ENCODE results near the gene SIRT2. TPM values are rescaled to one million over a fixed set of nuclear protein-coding genes. Genes with fewer than 3 reads are reported as not detected.

SIRT2 gene
- total RNA-seq, 2 experiments from 2014 or later = 25.5 to 32.1 TPM

GRCh38 chr19:38900743-38901190, 1.3 kb upstream of the SIRT2 start:
- ChIA-PET CTCF (ENCODE audit: unreplicated experiment) (interaction anchor here (1.6 kb wide), 1 partner anchor 29 kb away, joined by 5 read pairs; the partner anchor contains the start of genes MRPS12 and SARS2), POLR2A (interaction anchor here (0.6 to 1.3 kb wide), 5 partner anchors 57 to 259 kb away, joined by 3 to 6 read pairs (median 3); no protein-coding TSS in a partner anchor)
- Histone ChIP-seq H3K4me1 (ENCODE audit: insufficient read depth, low read length, poor library complexity, severe bottlenecking) (peaks cover 16% of the 10 kb centered on the region), H3K4me2 (ENCODE audit: low read length) (peak overlapping the region; percentile 86), H2AFZ (ENCODE audit: low read length) (peak overlapping the region; percentile 80), H3K27ac (ENCODE audit: low read depth, low read length, poor library complexity, severe bottlenecking) (peak overlapping the region; percentile 7), H4K20me1 (ENCODE audit: insufficient read depth, low read length) (no peaks in the 10 kb centered on the region), H3K9me3 (ENCODE audit: low read length) (peaks cover 4% of the 10 kb centered on the region; the same call in 1 of the 2 replicates), H3K9me2 (ENCODE audit: insufficient read depth, low read length) (no peaks in the 10 kb centered on the region), H3K79me2 (ENCODE audit: insufficient read depth, low read depth, low read length) (peaks cover 19% of the 10 kb centered on the region), H3K4me3 (ENCODE audit: low read depth, low read length, poor library complexity, severe bottlenecking) (peak overlapping the region; percentile 83), H3K36me3 (ENCODE audit: insufficient read depth, low read length) (peaks cover 9% of the 10 kb centered on the region)
- TF ChIP-seq CTCF (conservative IDR thresholded peaks at IDR 0.05; ENCODE audit: low read length) (no peak), EZH2phosphoT487 (IDR thresholded peaks at IDR 0.05; ENCODE audit: borderline replicate concordance, low read depth, low read length) (no peak)
- no peak for DNase-seq (ENCODE audit: low spot score)
- no TSS peak for BruUV-seq (replicated peaks)
- intact Hi-C loops (cut with micrococcal nuclease; ENCODE audit: unreplicated experiment) = no loop called here

- Histone ChIP-seq H3K27ac (ENCODE audit: low read depth, low read length, poor library complexity, severe bottlenecking) (peak overlapping the region; percentile 7), H3K4me2 (ENCODE audit: low read length) (peak overlapping the region; percentile 86), H4K20me1 (ENCODE audit: insufficient read depth, low read length) (no peaks in the 10 kb centered on the region), H3K79me2 (ENCODE audit: insufficient read depth, low read depth, low read length) (peaks cover 19% of the 10 kb centered on the region), H2AFZ (ENCODE audit: low read length) (peak overlapping the region; percentile 80), H3K36me3 (ENCODE audit: insufficient read depth, low read length) (peaks cover 4% of the 10 kb centered on the region), H3K9me2 (ENCODE audit: insufficient read depth, low read length) (no peaks in the 10 kb centered on the region), H3K4me3 (ENCODE audit: low read depth, low read length, poor library complexity, severe bottlenecking) (peak overlapping the region; percentile 83), H3K9me3 (ENCODE audit: low read length) (peaks cover 4% of the 10 kb centered on the region; the same call in 1 of the 2 replicates), H3K4me1 (ENCODE audit: insufficient read depth, low read length, poor library complexity, severe bottlenecking) (peaks cover 16% of the 10 kb centered on the region)
- no peak for TF ChIP-seq EZH2phosphoT487 (IDR thresholded peaks at IDR 0.05; ENCODE audit: borderline replicate concordance, low read depth, low read length)
- TF ChIP-seq CTCF (conservative IDR thresholded peaks at IDR 0.05; ENCODE audit: low read length) = no peak
- ChIA-PET CTCF (ENCODE audit: unreplicated experiment) (interaction anchor here (0.9 to 1.6 kb wide), 2 partner anchors 12 to 30 kb away, joined by 3 to 5 read pairs; partner anchors contain the start of genes MRPS12 and SARS2), POLR2A (interaction anchor here (0.6 to 1.3 kb wide), 4 partner anchors 36 to 259 kb away, joined by 3 to 6 read pairs (median 3); no protein-coding TSS in a partner anchor)
- intact Hi-C loops (cut with micrococcal nuclease; ENCODE audit: unreplicated experiment) = no loop called here
- BruUV-seq (replicated peaks) = no TSS peak
- no peak for DNase-seq (ENCODE audit: low spot score)
Observed at GRCh38 chr19:38900202-38900629, 798 bp upstream of the SIRT2 start.
